VCaP (cell line): ENCODE data around the gene FOXN3.
A peak's percentile ranks its signal among the peaks of the same experiment; 100 is the strongest.

Source experiments
- H3K27ac ChIP-seq: fragments of 450-650 bp; 2 replicates; pipeline ENCODE4 v1.5.1; 2017
- CTCF ChIP-seq: fragments of 450-650 bp; conservative IDR thresholded peaks from 2 replicates; pipeline ENCODE4 v1.5.1; 2017; ENCODE audit warnings: mild to moderate bottlenecking, moderate library complexity

Gene FOXN3

DNA sequence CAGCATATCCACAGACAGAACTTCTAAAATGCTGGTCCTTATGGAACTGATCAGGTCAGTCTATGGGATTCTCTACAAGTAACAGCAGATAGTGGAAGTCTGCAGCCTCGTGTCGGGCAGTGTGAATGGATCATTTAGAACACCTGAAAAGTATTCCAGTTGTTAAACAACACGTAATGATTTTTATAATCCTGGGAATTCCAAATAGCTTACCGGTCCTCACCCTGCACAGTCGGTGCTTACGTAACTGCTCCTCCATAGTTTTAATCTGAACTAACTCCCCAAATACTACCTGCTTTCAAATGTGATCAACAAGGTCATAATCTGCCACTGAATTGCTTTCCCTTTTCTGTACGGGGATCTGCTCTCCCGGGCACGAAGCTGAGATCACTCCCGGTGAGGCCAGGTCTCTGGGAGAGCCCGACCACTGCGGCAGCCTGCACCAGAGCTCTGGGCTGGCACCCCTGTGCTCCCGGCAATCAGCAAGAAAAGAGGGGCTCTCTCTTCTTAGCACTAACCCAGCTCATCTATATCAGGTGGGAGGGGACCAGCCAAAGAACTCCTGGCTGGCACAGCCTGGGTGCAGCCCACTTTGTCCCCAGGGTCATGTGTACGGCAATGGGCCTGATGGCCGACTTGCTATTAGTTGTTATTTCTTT, 157.0 kb downstream of the FOXN3 start:
- no peak for TF ChIP-seq CTCF
- H3K27ac ChIP-seq: no peak overlapping the region

GRCh38 chr14:89258728-89259273, 158.2 kb downstream of the FOXN3 start:
- no peak overlapping the region for H3K27ac ChIP-seq
- TF ChIP-seq CTCF: no peak

DNA sequence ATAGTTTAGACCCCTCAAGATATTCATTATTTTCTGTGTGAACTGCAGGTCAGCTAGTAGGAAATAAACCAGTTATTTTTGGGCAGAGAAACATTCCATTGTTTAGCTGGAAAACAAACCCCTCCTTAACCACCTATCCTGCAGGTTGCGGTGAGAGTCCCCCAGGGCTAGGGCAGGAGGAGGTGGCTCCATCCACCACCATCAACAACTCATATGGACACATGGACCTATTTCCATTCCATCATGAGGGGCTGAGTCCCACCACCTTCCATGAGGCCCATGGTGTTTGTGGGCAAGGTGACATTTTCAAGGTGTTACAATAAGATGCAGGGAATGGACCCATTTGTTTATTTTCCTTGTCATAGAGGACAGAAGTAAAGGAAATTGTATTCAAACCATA, 160.1 kb downstream of the FOXN3 start:
- no peak overlapping the region for H3K27ac ChIP-seq
- TF ChIP-seq CTCF: no peak

DNA sequence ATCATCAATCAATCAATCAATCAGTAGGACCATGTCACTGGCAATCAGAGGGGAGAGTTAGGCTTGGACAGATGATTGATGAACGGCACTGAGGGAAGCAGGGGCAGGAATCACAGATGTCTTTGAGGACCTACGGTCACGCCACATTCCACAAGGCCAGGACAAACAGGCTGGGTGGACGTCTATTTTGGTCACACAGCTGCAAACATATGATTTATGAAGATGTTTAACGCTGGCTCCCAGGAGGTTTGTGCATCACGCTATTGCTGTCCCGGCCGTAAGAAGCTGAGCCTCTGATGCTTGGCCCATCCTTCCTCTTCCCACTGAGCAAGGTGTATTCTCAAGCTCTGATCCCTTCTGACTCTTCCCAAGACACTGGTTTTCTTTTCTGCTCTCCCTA, 160.8 kb downstream of the FOXN3 start:
- no peak overlapping the region for H3K27ac ChIP-seq
- TF ChIP-seq CTCF: no peak

DNA sequence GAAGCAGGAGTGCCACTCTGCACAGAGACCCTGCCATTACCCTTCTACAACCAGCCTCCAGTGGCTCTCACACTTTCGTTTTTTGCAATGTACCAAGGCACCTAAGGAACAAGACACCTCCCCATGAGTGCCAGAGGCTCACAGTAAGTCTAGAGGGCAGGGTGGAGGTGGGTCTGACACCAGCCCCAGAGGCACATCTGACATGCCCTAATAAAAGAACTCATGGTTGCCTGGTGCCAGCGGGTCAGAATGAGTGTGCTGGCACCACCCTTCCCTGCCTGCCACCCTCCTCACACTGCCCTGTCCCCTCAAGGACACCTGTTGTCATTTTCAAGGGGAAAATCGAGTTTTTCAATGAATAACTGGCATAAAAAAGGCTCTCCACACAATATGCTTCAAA, 161.2 kb downstream of the FOXN3 start:
- H3K27ac ChIP-seq: no peak overlapping the region
- TF ChIP-seq CTCF: no peak

GRCh38 chr14:89255012-89255411, 162.0 kb downstream of the FOXN3 start:
- H3K27ac ChIP-seq: no peak overlapping the region; the same call in 1 of the 2 replicates
- no peak for TF ChIP-seq CTCF

DNA sequence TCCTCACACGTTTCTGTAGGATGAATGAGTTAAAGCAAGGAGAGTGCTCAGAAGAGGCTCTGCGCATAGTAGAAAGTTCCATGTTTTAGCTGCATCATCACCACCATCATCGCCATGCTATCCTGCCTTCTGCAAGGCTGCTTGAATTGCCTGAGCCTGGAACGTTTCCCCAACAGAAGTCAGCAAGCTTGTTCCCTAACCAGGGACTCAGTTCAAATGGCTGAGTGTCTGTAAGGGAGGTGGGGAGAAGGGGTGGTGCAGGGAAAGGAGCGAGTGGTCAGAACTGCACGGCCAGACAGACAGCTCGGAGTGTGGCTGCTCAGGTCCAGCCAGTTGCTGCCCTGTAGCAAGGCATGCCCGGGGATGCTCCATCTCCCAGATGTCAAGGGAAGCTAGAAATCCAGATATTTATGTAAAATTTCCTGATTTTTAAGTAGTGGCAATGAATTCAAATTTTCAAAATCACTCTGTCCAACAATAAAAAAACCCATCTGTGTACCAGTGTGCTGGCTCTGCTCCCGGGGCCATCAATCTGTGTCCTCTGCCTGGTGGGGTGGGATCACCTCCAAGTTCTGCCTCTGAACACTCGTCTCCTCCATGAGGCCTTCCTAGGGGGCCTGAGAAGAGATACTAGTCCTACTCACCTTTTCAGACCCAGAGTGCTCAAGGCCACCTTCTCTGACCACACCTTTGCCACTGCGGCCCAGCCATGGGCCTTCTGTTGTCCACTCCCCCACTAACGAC, 162.7 kb downstream of the FOXN3 start:
- no peak for TF ChIP-seq CTCF

More for the DNA sequence above, 162.7 kb downstream of the FOXN3 start:
- peak overlapping the region; percentile 32; the same call in 1 of the 2 replicates for H3K27ac ChIP-seq
